ENCODE results near the gene RIMS4.

Gene RIMS4

DNA sequence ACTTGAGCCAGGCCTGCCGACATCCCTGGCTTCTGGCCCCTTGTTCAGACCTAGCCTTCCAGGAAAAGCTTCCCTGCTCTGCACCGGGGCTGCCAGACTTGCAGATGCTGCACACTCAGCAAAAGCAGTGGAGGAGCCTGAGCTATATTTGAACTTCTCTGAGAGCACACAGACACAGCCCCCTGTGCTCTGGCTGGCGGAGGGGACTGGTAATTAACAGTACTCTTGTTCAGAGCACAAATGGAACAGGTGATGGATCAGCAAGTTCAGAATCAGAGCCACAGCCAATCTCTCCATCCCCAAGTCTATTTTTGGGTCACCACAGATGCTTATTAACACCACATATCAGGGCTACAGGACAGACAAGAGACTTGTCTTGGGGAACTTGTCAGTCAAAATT lies 27.6 kb upstream of the RIMS4 start:
- TF ChIP-seq CTCF (conservative IDR thresholded peaks at IDR 0.05) = no peak
- no peak overlapping the region for H3K27ac ChIP-seq

GRCh38 chr20:44836601-44837120 lies 26.3 kb upstream of the RIMS4 start:
- TF ChIP-seq CTCF (conservative IDR thresholded peaks at IDR 0.05) = no peak
- H3K27ac ChIP-seq = no peak overlapping the region

- H3K27ac ChIP-seq = no peak overlapping the region
- no peak for TF ChIP-seq CTCF (conservative IDR thresholded peaks at IDR 0.05)
These were observed 25.4 kb upstream of the RIMS4 start for GRCh38 chr20:44835661-44836221.

- no peak for TF ChIP-seq CTCF (conservative IDR thresholded peaks at IDR 0.05)
- H3K27ac ChIP-seq = no peak overlapping the region
These were observed 24.8 kb upstream of the RIMS4 start for GRCh38 chr20:44835116-44835515.

DNA sequence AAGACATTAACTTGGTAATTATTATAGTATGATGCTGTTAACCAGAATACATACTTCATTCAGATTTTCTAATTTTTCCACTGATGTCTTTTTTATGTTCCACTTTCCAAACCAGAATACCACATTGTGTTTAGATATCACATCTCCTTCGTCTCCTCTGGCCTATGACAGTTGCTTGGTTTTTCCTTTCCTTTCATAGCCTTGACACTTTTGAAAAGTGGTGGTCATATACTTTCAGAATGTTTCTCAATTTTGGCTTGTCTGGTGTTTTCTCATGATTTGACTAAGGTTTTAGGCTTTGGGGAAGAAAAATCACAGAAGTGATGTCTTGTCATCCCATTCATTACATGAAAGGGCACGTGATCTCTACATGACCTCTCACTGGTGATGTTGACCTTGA lies 24.3 kb upstream of the RIMS4 start:
- no peak overlapping the region for H3K27ac ChIP-seq
- TF ChIP-seq CTCF (conservative IDR thresholded peaks at IDR 0.05) = no peak

- no peak overlapping the region for H3K27ac ChIP-seq
- no peak for TF ChIP-seq CTCF (conservative IDR thresholded peaks at IDR 0.05)
These were observed 23.1 kb upstream of the RIMS4 start for GRCh38 chr20:44833437-44833836.

DNA sequence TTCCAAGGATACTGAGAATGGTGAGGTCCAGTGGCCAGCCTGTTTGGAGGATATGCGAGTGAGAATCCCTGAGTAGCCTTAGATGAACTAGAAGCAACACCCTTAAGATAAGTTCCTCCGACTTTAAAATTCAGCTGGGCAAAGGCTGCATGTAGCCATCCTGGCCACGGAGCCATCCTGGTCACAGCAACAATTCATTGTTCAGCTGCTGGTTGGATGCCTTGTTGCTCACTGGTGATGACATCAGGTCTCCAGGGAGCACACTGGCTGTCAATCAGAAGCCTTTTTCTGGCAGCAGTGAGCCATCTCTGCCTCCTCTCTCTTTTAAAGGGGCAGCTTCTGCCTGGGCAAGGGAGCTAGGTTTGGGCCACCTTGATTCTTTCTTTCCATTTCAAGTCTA lies 22.4 kb upstream of the RIMS4 start:
- TF ChIP-seq CTCF (conservative IDR thresholded peaks at IDR 0.05) = no peak
- no peak overlapping the region for H3K27ac ChIP-seq

All from VCaP (cell line).